PFSK-1 (cell line): Measurements from ENCODE around the gene SLC39A11.

Experiments used
- POLR2AphosphoS5 ChIP-seq: IDR thresholded peaks from 2 replicates; pipeline ENCODE4 v1.6.1; 2012; ENCODE audit warnings: low read depth, mild to moderate bottlenecking, control low read depth, low read length, moderate library complexity
- TAF1 ChIP-seq: IDR thresholded peaks from 2 replicates; pipeline ENCODE4 v1.6.1; 2012; ENCODE audit warnings: low read length, control low read depth, borderline replicate concordance; ENCODE audit not compliant: insufficient read depth
- TF ChIP-seq, protein P1 (sequence below), 2 experiments: IDR thresholded peaks; 2 replicates each; pipeline versions ENCODE4 v1.6.1 to v1.8.0; 2011 to 2012; ENCODE audit warnings: low read depth in 2 of 2, low read length in 2 of 2, control low read depth in 1 of 2, inconsistent platforms in 1 of 2, mild to moderate bottlenecking in 1 of 2, moderate library complexity in 1 of 2; ENCODE audit not compliant: insufficient read depth in 1 of 2

DNA sequence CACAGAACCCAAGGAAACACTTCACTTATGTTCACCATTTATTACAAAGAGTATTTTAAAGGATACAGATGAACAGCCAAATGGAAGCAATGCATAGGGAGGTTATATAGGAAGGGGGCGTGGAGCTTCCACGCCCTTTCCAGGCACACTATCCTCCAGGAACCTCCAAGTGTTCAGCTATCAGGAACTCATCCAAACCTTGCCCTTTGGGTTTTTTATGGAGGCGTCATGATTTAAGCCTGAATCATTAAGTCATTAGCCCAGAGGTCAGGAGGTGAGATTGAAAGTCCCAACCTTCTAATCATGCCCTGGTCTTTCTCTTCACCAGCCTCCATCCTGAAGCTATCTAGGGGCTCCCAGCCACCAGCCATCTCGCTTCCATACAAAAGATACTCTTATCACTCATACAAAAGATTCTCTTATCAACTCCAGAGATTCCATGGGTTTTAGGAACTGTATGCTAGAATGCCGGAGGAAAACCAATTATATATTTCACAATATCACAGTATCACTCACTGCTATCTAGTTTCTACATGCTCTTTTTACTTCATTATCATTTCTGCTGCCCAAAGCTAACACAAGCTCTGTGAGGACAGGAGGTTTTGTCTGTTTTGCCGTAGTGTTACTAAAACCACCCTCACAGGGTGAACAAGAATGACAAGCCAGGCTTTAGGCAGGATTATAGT is 213.4 kb downstream of the SLC39A11 start:
- no peak for TF ChIP-seq POLR2AphosphoS5
- TF ChIP-seq TAF1, result no peak
- TF ChIP-seq, protein P1, sequence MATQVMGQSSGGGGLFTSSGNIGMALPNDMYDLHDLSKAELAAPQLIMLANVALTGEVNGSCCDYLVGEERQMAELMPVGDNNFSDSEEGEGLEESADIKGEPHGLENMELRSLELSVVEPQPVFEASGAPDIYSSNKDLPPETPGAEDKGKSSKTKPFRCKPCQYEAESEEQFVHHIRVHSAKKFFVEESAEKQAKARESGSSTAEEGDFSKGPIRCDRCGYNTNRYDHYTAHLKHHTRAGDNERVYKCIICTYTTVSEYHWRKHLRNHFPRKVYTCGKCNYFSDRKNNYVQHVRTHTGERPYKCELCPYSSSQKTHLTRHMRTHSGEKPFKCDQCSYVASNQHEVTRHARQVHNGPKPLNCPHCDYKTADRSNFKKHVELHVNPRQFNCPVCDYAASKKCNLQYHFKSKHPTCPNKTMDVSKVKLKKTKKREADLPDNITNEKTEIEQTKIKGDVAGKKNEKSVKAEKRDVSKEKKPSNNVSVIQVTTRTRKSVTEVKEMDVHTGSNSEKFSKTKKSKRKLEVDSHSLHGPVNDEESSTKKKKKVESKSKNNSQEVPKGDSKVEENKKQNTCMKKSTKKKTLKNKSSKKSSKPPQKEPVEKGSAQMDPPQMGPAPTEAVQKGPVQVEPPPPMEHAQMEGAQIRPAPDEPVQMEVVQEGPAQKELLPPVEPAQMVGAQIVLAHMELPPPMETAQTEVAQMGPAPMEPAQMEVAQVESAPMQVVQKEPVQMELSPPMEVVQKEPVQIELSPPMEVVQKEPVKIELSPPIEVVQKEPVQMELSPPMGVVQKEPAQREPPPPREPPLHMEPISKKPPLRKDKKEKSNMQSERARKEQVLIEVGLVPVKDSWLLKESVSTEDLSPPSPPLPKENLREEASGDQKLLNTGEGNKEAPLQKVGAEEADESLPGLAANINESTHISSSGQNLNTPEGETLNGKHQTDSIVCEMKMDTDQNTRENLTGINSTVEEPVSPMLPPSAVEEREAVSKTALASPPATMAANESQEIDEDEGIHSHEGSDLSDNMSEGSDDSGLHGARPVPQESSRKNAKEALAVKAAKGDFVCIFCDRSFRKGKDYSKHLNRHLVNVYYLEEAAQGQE (IDR thresholded peaks at IDR 0.05; ENCODE audit: insufficient read depth in 1 of 2, low read depth in 2 of 2, low read length in 2 of 2), result no peak
